SK-MEL-5 (cell line): ENCODE measurements around the gene TJP3. TPM values are rescaled to one million over a fixed set of nuclear protein-coding genes. Genes with fewer than 3 reads are reported as not detected.

Source experiments
- small RNA-seq, 2 experiments: library from RNA; depleted of rRNA; stranded (forward); fragments of <200 nt; gene quantifications; one replicate each; pipeline ENCODE3, GENCODE V24; 2014
- total RNA-seq: library from RNA; depleted of rRNA; stranded (reverse); fragments of >200 nt; shearing (Covaris generic); gene quantifications from 2 replicates; pipeline ENCODE4 v1.2.3, GENCODE V29; 2014; rRNA removed

The TJP3 gene
- total RNA-seq, 1 experiment from 2014 or later, result 0.21 TPM

Small RNA genes within 50 kb of the gene (small RNA-seq; reads per million reads assigned to genes)
- gene AC005777.1, result 0 reads per million in 2 experiments

Other genes starting within 250 kb of the TJP3 start
- gene SMIM24, start 227.9 kb upstream of the TJP3 start, total RNA-seq, result not detected in 2 replicates
- not detected in 2 replicates for gene SMIM44, start 224.9 kb upstream of the TJP3 start, total RNA-seq
- 13.1 and 13.4 TPM in 2 replicates for gene DOHH, start 207.7 kb upstream of the TJP3 start, total RNA-seq
- 22.6 and 26.9 TPM in 2 replicates for gene FZR1, start 202.1 kb upstream of the TJP3 start, total RNA-seq
- gene TEKTIP1, start 169.2 kb upstream of the TJP3 start, total RNA-seq, result not detected in 2 replicates
- 2,457 and 2,669 TPM in 2 replicates for gene MFSD12, start 150.8 kb upstream of the TJP3 start, total RNA-seq
- 550 and 588 TPM in 2 replicates for gene HMG20B, start 135.4 kb upstream of the TJP3 start, total RNA-seq
- gene GIPC3, start 122.9 kb upstream of the TJP3 start, total RNA-seq, result 0.29 and 0.45 TPM in 2 replicates
- gene TBXA2R, start 101.5 kb upstream of the TJP3 start, total RNA-seq, result 0.16 and 0.27 TPM in 2 replicates
- gene CACTIN, start 81.6 kb upstream of the TJP3 start, total RNA-seq, result 15.2 and 16.6 TPM in 2 replicates
- 4.9 and 6.7 TPM in 2 replicates for gene PIP5K1C, start 7.9 kb upstream of the TJP3 start, total RNA-seq
- 10.5 and 16.7 TPM in 2 replicates for gene APBA3, start 53.3 kb downstream of the TJP3 start, total RNA-seq
- gene MRPL54, start 54.3 kb downstream of the TJP3 start, total RNA-seq, result 31.0 and 33.8 TPM in 2 replicates
- gene RAX2, start 63.8 kb downstream of the TJP3 start, total RNA-seq, result not detected in 2 replicates
- gene MATK, start 78.0 kb downstream of the TJP3 start, total RNA-seq, result 20.5 and 22.5 TPM in 2 replicates
- gene ZFR2, start 160.7 kb downstream of the TJP3 start, total RNA-seq, result 0.18 and 0.72 TPM in 2 replicates
- gene ATCAY, start 172.3 kb downstream of the TJP3 start, total RNA-seq, result not detected in 2 replicates
- 1.2 and 2.5 TPM in 2 replicates for gene NMRK2, start 224.7 kb downstream of the TJP3 start, total RNA-seq